Heart right ventricle (tissue), 16 donors: ENCODE measurements around the gene CMSS1. TPM values are rescaled to one million over a fixed set of nuclear protein-coding genes. Genes with fewer than 3 reads are reported as not detected.
A peak's percentile ranks its signal among the peaks of the same experiment; 100 is the strongest.

ENCODE experiments used
- ATAC-seq, 8 donors: fragments of 200-7000 bp; cut with Tn5 transposase; one replicate each; pipeline ENCODE4 v1.9.1; 2020; ENCODE audit warnings: mild to moderate bottlenecking in 8 of 8, moderate library complexity in 8 of 8, moderate number of reproducible peaks in 1 of 8
- DNase-seq, 2 donors: peaks; one replicate each; pipeline ENCODE4 v3.0.0-alpha.2; 2020
- H3K27ac ChIP-seq, 10 donors: fragments of 200-600 bp; sonication (generic) in 2 of 10; one replicate each; pipeline versions ENCODE4 v1.5.0 to v1.8.0; 2020 to 2022; ENCODE audit warnings: mild to moderate bottlenecking in 3 of 10
- H3K27me3 ChIP-seq, 7 donors: fragments of 200-600 bp; one replicate each; pipeline ENCODE4 v1.8.0; 2021 to 2022; ENCODE audit warnings: mild to moderate bottlenecking in 2 of 7
- H3K36me3 ChIP-seq, 9 donors: fragments of 200-600 bp; sonication (generic) in 1 of 9; one replicate each; pipeline versions ENCODE4 v1.5.0 to v1.8.0; 2020 to 2022; ENCODE audit warnings: mild to moderate bottlenecking in 2 of 9
- H3K4me1 ChIP-seq, 9 donors: fragments of 200-600 bp; sonication (generic) in 1 of 9; one replicate each; pipeline versions ENCODE4 v1.5.0 to v1.8.0; 2020 to 2022; ENCODE audit warnings: mild to moderate bottlenecking in 4 of 9
- H3K4me3 ChIP-seq, 10 donors: fragments of 200-600 bp; sonication (generic) in 2 of 10; one replicate each; pipeline versions ENCODE4 v1.5.0 to v1.8.0; 2020 to 2022; ENCODE audit warnings: mild to moderate bottlenecking in 7 of 10, moderate library complexity in 2 of 10
- H3K9me3 ChIP-seq, 11 donors: fragments of 200-600 bp in 10 of 11; sonication (generic) in 2 of 11; one replicate each; pipeline versions ENCODE4 v1.5.0 to v1.8.0; 2013 to 2022; ENCODE audit warnings: mild to moderate bottlenecking in 2 of 11, control low read depth in 1 of 11, moderate library complexity in 1 of 11
- CTCF ChIP-seq, 9 donors: fragments of 200-600 bp; sonication (generic) in 2 of 9; IDR thresholded peaks; one replicate each; pipeline versions ENCODE4 v1.5.0 to v1.8.0; 2021 to 2022; ENCODE audit warnings: antibody characterized with exemption in 9 of 9, mild to moderate bottlenecking in 5 of 9, moderate library complexity in 1 of 9
- WGBS, 2 donors: extraction: QIAGEN DNeasy Blood & Tissue Kit; methylation state at CpG; one replicate each; pipeline ENCODE4 v1.1.7; 2013; ENCODE audit warnings: inconsistent platforms in 1 of 2; 5-methylcytosine and 5-hydroxymethylcytosine counted together
- intact Hi-C, 10 donors: fragments of 100-400 bp; cut with DNase I; formaldehyde crosslinking; loops; one replicate each; pipeline versions ENCODE4 v1.11.1 to v1.14.2; 2022
- polyA plus RNA-seq, 2 donors: library from polyadenylated mRNA; stranded (reverse); fragments of 200-250 nt; gene quantifications; one replicate each; pipeline ENCODE4 v1.2.3, GENCODE V29; 2013
- total RNA-seq, 10 donors: library from RNA; stranded (reverse); fragmentation: NEBNext Ultra II Directional in 3 of 10; extraction: Animal tissue kit (Norgen Biotek cat#: 25700) in 3 of 10; gene quantifications; one replicate each; pipeline versions ENCODE4 v1.2.1 to v1.2.4, GENCODE V29; 2021 to 2023
- donor health status: Arrhythmogenic right ventricular cardiomyopathy.
- donor health status: ischemic (EF 13 %, LVEDD 7.1; RV severe dilation, severe dysfunction).
- donor health status: healthy with polysubstance abuse.
- donor health status: DM: no; HTN: yes; CAD: no.
- donor health status: DM: no; HTN: no; CAD: no.
- donor health status: ischemic (EF 25% LVEDD 6.9; RV normal size, moderate dysfunction).
- donor health status: ischemic (EF 25% LVEDD 5.7; RV mildly dilated, moderate dysfunction).
- donor health status: healthy.
- donor health status: DM: yes; HTN: yes; CAD: no.
- donor health status: Ischemic cardiomyopathy.
- donor health status: ischemic (EF 35%, LVEDD 5.7; RV mildly dilated, moderate dysfunction).
- donor health status: nonischemic (EF 11% LVEDD 7.7; RV severe dilation, severe dysfunction).
- donor health status: DM: yes; HTN: yes; CAD: no.
- donor health status: PGD.
- donor health status: ischemic (EF 29% LVEDD 5.4; RV normal size, mild dysfunction).
- donor health status: nonischemic (EF 23%, LVEDD 6.1; RV moderate dilation, normal function).

Gene CMSS1
- total and polyA plus RNA-seq, 12 donors, result 24.6 to 45.4 (median 34.6) TPM

DNA sequence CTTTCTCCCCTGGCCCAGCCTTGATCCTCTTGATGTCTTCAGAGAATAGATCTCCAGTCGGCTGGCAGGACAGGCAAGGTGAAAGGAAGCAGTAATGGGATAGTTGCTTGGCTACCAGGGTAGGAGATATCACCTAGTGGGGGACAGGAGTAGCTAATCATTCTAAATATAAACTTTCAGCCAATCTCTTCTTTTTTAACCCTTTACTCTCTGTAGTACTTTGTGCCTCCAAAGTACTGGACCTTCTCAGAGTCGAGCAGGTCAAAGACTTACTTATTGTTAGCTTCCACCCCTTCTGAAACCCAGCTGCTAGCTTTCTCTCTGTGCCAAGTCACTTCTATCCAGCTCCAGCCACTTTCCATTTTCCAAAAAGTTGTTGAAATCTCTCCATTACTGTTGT is 340.0 kb downstream of the CMSS1 start:
- Histone ChIP-seq H3K4me1 (peaks cover 5 to 54% (median 41%) of the 10 kb centered on the region in 9 donors), H3K27me3 (no peaks in the 10 kb centered on the region), H3K4me3 (no peak overlapping the region), H3K9me3 (peaks cover 0 to 26% (median 14%) of the 10 kb centered on the region in 11 donors), H3K36me3 (no peaks in the 10 kb centered on the region), H3K27ac (peak overlapping the region in 8 of 10 donors; percentile 61 to 83 (median 68))
- ATAC-seq (peak in 5 of 8 donors; percentile 53 to 75 (median 65)), DNase-seq (no peak)
- 41 to 55% methylated on average over 2 of the region's 2 CpGs for WGBS, 2 donors
- no peak for TF ChIP-seq CTCF (IDR thresholded peaks at IDR 0.05)
- intact Hi-C loops, result no loop called here

DNA sequence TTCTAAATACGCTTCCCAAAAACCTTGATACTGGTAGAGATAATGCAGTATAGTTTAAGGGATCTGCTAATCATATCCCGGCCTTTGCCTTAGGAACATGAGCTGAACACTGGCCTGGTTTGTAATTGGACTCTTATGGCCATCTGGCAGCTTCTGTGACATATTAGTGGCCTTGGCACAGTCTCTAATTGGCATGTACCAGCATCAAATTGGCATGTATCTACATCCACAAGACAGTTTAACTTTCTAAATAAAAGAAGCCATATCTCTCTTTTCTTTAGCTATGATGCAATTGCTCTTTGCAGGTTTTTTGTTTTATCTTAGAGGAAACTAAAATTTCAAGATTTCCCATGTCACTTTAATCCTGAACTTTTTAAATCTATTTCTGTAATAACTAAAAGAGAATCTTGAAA is 341.3 kb downstream of the CMSS1 start:
- Histone ChIP-seq H3K4me1 (peaks cover 5 to 63% (median 43%) of the 10 kb centered on the region in 9 donors), H3K27ac (peak overlapping the region; percentile 3 to 83 (median 65)), H3K27me3 (no peaks in the 10 kb centered on the region), H3K4me3 (no peak overlapping the region), H3K36me3 (no peaks in the 10 kb centered on the region), H3K9me3 (peaks cover 0 to 26% (median 14%) of the 10 kb centered on the region in 11 donors)
- ATAC-seq, result peak in 7 of 8 donors; percentile 51 to 85 (median 82)
- intact Hi-C loops, result no loop called here
- TF ChIP-seq CTCF (IDR thresholded peaks at IDR 0.05), result no peak
- WGBS, 2 donors, result 26 to 43% methylated on average over 2 of the region's 2 CpGs
- peak in 1 of 2 donors; percentile 27 for DNase-seq

GRCh38 chr3:100159331-100160153 is 341.9 kb downstream of the CMSS1 start:
- peaks cover 0 to 25% (median 14%) of the 10 kb centered on the region in 11 donors for H3K9me3 ChIP-seq
- H3K36me3 ChIP-seq, result no peaks in the 10 kb centered on the region
- no peaks in the 10 kb centered on the region for H3K27me3 ChIP-seq
- H3K4me3 ChIP-seq, result no peak overlapping the region
- WGBS, 2 donors, result 32 to 41% methylated on average over 4 of the region's 4 CpGs
- TF ChIP-seq CTCF (IDR thresholded peaks at IDR 0.05), result no peak
- DNase-seq (no peak), ATAC-seq (peak in 5 of 8 donors; percentile 31 to 36 (median 35))
- peaks cover 5 to 69% (median 46%) of the 10 kb centered on the region in 9 donors for H3K4me1 ChIP-seq
- intact Hi-C loops, result loop anchor here in 2 of 10 donors (10.0 kb wide), 3 partner anchors 85 to 285 kb away; no protein-coding TSS in a partner anchor
- peak overlapping the region; percentile 3 to 83 (median 65) for H3K27ac ChIP-seq

GRCh38 chr3:100160521-100160920 is 342.9 kb downstream of the CMSS1 start:
- intact Hi-C loops, result loop anchor here in 2 of 10 donors (10.0 kb wide), 3 partner anchors 86 to 286 kb away; no protein-coding TSS in a partner anchor
- 87% methylated on average over 2 of the region's 2 CpGs for WGBS, 2 donors
- H3K4me3 ChIP-seq, result no peak overlapping the region
- DNase-seq (no peak), ATAC-seq (no peak)
- peaks cover 10 to 78% (median 47%) of the 10 kb centered on the region in 9 donors for H3K4me1 ChIP-seq
- peaks cover 0 to 16% (median 9%) of the 10 kb centered on the region in 11 donors for H3K9me3 ChIP-seq
- H3K27me3 ChIP-seq, result no peaks in the 10 kb centered on the region
- H3K36me3 ChIP-seq, result no peaks in the 10 kb centered on the region
- peak overlapping the region in 9 of 10 donors; percentile 4 to 83 (median 67) for H3K27ac ChIP-seq
- TF ChIP-seq CTCF (IDR thresholded peaks at IDR 0.05), result no peak
